UCSD-AML1 (cell line): Measurements from ENCODE around the gene COL20A1.
"Not testable (repeated sequence)": the region's sequence is repeated elsewhere in the genome, so short reads cannot be mapped to it uniquely, and the experiment has no call there.

ENCODE experiments used
- DNase-seq: peaks from one replicate; lab custom pipeline; 2025; ENCODE audit not compliant: unreplicated experiment; lab: John Stamatoyannopoulos, UW

The COL20A1 gene

DNA sequence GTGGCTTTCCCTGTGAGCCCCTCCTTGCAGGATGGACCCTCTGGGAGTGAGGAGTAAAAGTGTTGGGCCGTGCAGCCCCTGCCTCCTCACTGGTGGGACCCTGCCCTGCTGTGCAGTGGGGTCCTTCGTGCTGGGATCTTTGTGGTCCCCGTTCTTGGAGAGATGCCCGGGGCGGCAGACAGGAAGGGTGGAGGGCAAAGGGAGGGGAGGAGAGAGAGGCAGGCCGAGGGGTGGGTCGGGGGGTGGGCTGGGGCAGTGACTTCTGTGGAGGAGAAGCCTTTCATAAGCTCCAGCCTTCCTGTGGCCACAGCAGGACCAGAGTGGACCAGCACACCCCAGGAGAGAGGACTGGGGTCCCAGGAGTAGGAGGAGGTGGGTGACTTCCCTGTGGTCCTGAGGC, at the start of gene COL20A1:
COL20A1 (plus strand) TSS at position 283 of the 400 bp plus-strand sequence. CDS start 1,922 bp downstream, outside the sequence.
- no peak for DNase-seq

DNA sequence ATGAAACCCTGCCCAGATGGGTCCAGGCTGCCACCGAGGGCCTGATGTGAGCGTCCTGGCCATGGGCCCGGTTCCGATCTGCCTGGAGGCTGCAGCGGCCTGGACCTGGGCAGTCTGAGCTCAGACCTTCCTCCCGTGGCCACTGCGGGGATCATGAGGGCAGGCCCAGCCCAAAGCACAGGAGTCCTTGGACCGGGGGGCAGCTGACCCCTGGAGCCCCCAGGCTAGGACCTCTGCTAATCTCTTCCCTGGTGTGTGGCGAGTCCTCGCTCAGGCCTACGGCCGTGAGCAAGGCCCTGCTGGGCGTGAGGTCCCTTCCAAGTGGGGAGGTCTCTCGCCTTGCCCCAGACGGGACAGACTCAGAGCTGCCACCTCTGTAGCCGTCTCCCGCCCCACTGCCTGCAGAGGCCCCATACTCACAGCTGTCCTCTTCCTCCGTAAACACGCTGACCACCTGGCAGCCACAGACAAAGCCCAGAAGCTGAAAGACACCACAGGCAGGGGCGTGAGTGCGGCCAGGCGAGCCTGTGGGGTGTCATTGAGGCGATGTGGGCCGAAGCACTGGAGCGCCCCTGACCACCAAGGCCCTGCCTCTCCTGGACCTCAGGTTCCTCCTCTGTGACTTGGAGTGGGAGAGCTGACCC, 49.3 kb upstream of the COL20A1 start:
- DNase-seq: no peak

DNA sequence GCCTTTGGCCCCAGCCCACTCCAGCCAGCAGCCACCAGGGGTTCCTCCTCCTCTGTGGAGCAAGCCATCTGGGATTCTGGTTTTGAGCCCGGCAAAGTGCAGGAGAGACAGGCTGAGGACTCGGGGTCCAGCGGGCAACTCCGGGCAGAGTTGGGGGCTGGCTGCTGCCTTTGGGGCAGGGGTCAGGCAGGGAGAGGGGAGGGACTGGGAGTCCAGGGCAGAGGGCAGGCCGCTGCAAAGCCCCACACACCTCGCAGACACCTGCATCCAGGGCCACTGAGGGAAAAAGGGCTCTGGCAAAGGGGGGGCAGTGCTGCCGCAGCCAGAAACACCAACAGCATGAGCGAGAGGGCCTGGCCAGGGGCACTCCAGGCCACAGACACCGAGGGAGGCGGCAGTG, 48.5 kb upstream of the COL20A1 start:
- no peak for DNase-seq

DNA sequence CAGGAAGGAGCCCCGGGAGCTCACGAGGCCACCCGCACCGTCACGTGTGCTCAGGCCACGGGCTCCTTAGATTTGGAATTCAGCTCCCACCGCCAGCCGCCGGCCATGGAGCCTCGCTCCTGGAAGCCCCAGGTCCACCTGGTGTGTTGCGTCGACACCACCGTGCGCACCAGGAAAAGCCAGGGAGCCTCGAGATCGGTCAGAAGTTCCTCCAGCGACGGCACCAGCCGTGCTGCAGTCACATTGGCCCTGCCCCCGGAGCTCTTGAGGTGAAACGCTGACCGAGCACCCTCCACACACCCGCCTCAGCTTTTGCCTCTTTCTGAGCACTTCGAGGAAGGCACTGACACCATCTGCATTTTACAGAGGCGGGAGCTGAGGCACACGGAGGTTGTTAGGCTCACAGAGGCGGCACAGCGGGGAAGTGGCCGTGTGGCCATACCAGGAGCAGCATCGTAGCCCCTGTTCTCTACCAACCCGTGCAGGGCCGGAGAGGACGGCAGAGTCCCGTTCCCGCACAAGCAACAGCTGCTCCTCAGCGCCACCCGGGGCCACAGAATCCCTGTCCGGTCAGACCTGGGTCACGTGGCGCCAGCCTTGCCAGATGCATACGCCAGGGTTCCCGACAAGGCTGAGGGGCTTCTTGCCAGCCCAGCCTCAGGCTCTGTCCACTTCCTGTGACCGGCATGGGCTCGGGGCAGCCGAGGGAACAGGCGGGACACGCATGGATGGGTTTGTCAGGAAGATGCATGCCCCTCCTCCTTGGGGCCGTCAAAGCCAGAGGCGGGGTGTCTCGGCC, 46.3 kb upstream of the COL20A1 start:
- no peak for DNase-seq

DNA sequence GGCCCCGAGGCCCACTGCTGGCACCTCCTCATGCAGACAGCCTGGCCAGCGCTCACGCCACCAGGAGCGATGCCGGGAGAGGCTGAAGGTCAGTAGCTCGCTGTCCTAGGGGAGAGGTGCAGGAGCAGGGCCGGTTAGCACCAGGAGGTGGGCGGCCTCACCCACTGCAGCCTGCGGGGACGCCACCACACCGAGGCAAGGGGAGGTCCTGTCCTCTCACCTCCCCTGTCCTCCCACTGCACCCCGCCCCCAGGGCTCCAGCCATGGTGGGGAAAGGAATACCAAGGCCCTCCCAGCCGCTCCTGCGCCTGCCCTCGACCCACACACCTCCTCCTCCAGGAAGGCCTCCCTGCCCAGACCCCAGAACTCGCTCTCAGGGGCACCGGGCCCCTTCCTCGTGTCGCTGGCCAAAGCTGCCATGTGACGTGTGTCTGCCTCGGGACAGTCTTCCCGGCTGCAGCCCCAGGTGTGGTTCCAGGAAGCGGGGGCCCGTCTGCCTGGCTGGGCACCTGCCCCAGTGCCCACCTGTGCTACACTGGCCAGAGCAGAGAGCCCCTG, 45.2 kb upstream of the COL20A1 start:
- no peak for DNase-seq

DNA sequence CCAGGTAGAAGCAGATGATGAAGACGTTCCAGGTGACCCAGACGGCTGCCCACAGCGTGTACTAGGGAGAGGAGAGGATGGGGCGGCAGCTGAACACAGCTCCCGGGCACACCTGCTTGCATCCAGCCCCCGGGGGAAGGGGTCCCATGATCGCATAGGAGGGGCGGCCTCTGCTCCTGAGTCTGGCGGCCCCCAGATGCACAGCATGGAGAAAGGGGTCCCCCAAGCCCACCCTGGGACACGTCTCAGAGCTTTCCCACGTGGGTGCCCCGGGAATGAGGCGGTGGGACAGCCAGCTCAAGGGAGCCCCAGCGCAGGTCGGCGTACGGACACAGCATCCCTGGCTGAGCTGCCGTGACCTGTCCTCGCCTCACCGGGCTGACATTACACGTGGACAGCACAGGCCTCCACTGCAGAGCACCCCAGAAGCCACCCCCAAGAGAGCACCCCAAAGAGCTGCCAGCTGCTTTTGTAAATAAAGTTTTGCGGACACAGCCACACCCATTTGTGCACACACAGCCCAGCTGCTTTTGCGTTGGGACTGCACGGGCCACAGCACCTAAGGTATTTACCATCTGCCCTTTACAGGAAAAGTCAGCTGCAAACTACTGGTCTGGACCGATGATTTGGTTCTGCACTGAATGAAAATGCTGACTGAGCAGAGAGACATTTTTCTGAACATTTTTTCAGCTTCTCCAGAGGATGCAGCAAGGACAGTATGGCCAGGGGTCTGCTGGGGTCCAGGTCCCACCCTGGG, 44.0 kb upstream of the COL20A1 start:
- DNase-seq: no peak

DNA sequence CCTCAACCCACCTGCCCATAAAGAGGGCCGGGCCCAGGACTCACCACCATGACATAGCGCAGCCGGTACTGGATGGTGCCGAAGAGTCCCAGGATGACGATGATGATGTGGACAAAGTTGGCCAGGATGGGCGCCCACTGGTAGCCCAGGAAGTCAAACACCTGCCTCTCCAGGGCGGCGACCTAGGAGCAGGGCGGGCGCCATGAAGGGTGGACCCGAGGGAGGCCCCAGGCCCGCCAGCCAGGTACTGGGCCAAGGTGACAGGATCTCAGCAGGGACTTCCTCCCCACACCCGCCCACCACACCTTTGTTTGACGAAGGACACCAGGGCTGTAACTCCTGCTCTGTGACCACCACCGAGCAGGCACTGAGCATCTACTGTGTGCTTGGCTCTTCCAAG, 43.1 kb upstream of the COL20A1 start:
- no peak for DNase-seq

DNA sequence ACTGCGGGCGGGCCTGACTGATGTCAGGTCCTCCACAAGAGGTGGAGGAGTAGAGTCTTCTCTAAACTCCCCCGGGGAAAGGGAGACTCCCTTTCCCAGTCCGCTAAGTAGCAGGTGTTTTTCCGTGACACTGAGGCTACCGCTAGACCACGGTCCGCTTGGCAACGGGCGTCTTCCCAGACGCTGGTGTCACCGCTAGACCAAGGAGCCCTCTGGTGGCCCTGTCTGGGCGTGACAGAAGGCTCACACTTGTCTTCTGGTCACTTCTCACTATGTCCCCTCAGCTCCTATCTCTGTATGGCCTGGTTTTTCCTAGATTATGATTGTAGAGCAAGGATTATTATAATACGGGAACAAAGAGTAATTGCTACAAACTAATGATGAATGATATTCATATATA, 41.6 kb upstream of the COL20A1 start:
- DNase-seq: not testable (repeated sequence)

DNA sequence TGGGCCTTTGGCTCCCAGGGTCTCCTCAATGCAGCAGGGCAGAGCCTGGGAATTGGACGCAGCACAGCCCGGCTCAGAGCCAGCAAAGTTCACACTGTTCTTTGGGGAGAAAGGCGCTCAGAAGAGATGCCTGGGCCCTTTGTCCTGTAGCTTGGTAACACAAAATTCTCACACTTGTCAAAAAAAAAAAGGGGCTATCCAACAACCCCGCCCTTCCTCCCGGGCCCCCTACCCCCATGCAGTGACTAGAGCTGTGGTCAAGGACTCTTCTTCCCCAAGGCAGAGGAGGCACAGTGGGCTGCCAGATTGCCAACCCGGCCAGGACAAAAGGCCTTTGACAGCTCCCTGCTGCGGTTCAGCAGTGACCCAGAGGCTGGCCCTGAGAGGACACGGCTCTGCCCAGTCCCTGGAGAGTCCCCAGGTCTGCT, 40.7 kb upstream of the COL20A1 start:
- DNase-seq: no peak

DNA sequence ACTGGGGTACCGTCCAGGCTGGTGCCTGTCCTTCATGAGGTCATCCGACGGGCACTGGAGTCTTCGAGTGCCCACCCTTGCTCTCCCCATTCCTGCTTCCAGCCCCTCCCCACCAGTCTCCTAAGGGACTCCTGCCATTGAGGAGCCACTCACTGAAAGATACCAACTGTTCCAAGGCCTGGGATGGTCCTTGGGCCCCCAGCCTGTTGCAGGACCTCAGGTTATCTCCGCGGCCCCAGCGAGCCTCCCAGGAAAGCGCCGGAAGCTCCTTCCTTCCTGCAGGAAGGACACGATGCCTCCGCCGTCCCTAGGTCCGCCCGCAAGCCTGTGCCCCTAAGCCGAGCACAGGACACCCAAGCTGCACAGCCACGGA, 39.9 kb upstream of the COL20A1 start:
- no peak for DNase-seq

DNA sequence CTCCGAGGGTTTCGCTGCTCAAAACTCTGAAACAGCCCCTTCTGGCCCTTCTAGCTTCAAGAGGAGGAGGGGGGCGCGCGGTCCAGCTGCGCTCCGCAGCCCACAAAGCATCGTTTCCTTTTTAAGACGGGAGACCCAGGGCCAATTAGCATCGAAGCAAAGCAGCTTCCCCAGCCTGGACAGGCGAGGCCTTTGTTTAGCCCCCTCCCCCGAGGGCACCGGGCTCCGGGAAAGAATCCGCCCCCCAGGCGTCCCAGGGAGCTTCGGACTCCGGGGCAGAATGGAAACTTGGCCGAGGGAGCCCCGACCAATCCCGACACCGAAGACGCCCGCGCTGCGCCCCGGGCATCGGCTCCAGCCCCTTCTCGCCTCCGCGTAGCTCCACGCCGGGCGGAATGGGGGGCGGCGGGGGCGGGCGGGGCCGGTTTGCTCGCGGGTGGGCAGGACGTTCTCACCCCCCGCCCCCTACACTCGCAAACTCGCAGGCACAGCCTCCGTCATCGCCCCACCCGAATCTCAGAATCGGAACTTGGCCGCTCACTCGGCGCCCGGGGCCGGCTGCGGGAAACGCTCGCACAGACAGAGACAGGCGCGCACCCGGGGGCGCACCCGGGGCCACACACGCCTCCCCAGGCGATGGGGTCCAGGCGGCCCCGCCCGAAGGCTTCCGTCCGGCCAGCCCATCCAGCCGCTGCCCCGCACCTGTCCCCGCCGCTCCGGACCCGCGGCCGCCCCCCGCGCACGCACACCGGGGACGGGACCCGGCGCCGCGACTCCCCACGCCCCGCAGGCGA, 39.4 kb upstream of the COL20A1 start:
- no peak for DNase-seq

DNA sequence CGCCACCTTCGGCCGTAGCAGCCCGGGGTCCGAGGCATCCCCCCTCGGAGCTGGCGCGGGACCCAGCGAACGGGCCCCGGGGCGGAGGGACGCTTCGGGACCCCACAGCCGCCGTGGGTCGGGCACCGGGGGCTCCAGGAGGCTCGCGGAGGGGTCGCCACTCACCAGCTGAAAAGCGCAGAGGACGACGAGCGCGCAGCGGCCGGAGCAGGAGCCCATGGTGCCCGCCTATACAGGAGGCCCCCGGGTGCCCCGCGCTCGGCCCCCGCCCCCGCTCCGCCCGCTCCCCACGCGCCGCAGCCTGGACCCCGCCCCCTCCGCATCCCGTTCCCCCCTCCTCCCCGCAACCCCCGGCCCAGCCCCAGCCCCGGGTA, 38.8 kb upstream of the COL20A1 start, which contains the start of gene NKAIN4:
NKAIN4 (minus strand) TSS at position 232 of the 374 bp plus-strand sequence; CDS start at position 219, 13 bp downstream.
- no peak for DNase-seq

DNA sequence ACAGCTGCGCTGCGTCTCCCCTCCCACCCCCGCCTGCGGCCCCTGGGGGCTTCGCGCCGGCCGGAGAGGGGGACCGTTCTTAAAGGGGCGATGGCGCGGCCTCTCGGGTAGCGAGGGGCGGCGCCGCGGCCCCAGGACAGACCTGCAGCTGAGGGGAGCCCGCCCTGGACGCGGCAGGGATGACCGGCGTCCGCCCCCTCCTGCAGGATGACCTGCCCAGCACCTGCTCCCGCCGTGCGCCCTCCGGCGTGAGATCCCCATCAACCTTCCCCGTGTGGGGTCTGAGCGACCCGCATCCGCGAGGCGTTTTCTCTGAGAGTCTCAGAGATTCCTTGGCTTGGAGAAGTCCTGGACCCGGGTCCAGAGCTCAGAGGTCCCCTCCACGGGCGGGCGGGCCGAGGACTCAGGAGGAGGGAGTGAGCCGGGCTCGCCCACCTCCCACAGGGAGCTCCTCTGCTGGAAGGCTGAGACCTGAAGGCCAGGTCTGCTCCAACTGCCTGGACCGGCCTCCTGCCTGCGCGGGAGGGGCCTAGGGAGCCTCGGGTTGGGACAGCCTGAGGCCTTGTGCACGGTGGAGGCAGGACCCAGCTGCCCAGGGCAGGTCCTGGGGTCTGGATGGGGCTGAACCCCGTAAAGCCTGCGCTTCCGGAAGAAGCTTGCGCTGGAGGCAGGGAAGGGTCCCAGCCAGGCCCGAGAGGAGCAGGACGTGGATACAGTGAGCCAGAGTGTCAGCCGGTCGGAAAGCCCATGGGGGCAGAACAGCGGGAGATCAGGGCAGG, 38.2 kb upstream of the COL20A1 start:
- DNase-seq: no peak

DNA sequence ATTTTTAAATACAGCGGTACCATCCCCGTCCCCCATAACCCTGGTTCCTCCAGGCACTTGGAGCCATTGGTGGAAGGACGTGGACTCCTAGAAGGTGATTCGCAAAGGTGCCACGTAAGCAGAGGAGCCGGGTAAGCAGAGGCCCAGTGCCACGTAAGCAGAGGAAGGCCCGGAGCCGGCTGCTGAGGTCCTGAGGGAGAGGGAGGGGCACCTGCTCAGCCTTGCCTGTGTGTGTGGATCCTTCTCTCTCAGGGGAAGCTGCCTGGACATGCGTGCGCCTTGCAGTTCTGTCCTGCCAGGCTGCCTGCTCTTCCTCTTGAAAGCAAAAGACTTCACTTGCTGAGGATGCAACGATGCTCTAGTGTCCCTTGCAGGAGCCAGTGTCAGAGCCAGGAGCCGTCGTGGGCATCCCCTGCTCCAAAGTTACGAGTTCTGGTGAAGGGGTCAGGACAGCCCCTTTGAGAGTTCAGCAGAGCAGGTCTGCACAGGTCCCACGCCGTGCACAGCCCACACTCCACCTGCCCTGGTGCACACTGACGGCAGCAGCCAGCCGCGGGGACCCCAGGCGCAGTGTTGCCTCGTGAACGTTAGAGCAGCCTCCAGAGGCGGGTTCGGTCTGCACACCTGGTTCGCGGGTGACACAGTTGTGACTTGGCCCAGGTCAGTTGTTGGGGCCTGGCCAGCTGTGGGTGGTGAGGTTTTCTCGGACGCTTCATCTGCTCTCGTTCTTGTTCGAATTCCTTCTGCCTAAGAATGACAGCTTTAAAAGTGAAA, 36.9 kb upstream of the COL20A1 start:
- no peak for DNase-seq

DNA sequence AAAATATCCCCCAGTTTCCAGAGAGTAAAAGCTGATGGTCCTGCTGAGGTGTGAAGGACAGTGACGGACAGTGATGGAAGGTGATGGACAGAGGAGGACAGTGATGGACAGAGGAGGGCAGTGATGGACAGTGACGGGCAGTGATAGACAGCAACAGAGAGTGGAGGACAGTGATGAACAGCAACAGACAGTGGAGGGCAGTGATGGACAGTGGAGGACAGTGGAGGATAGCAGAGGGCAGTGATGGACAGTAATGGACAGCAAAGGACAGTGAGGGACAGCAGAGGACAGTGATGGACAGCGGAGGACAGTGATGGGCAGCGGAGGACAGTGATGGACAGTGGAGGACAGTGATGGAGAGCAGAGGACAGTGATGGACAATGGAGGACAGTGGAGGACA, 36.0 kb upstream of the COL20A1 start:
- no peak for DNase-seq

DNA sequence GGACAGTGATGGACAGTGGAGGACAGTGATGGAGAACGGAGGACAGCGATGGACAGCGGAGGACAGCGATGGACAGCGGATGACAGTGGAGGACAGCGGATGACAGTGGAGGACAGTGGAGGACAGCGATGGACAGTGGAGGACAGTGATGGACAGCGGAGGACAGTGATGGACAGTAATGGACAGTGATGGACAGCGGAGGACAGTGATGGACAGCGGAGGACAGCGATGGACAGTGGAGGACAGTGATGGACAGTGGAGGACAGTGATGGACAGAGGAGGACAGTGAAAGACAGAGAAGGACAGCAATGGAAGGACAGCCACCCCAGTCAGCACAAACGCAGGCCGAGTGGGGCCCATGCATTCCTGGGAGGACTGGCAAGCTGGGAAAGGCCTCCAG, 35.4 kb upstream of the COL20A1 start:
- DNase-seq: no peak

DNA sequence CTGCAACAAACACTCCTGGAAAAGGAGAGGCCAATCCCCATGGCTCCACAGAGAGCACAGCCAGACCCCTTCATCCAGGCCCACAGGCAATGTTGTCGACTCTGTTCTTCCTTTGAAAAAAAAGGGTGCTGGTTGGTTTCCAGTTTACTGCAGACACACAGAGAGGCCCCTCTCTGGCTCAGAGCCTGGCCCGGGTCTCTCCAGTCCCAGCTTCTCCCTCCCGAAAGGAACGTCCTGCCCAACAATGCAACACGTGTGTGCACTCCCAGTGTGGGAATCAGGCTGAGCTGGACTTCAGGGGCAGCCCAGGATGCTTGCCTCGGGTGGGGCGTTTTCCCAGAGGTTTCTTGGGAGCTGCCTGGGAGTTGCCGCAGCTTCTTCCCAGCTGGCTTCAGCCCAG, 34.2 kb upstream of the COL20A1 start:
- no peak for DNase-seq

DNA sequence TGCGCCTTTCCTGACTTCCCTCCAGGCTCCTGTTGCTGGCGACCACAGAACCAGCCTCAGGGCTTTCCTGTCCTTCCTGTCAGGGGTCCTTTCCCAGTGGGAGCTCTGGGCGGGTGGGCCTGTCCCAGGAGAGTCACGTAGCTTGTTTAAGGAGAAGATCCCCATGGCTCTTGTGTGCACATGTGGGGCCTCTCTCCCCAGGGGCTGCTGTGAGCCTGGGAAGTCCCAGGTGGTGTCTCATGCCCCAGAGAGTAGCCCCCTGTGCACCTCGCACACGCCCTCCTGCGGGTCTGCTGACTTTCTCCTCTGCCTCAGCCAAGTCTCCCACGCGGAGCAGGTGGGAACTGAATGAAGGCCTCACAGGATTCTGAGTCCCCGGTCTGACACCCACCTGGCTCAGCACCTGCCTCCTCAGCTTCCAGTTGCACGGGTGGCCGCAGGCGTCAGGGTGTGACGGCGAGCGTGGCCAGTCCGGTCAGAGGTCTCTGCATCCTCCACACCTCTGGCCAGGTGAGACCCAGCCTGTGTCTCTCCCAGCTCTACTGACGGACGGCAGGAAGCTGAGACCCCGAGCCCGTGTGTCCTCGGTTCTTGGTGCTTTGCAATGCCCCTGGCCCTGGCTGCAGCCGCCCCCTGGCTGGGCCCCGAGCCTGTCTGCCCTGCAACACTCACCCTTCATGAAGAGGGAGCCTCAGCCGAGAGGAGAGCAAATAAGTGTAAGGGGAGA, 33.1 kb upstream of the COL20A1 start:
- no peak for DNase-seq

DNA sequence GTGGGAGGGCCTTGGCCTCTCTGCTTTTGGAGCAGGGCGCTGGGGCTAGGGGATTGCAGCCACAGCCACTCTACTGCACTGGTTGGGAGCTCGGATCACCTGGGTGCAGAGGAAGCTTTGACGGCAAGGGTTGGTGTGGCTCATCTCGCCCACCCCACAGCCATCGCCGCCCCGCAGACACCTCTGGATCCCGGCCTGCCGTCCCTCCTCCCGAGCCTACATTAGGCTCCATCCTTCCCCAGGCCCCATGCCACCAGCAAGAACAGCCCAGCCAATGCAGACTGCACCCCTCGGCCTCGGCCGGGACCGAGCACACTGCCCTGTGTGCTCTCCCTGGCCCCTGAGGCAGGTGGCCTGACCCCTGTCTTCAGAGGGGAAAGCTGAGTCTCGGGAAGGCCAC, 32.5 kb upstream of the COL20A1 start:
- no peak for DNase-seq
